GM10266 (cell line): Measurements from ENCODE around the gene MICAL3.

Experiments used
- DNase-seq: peaks from one replicate; pipeline ENCODE4 v3.0.0; 2012; ENCODE audit errors: extremely low spot score
- TF ChIP-seq, protein P1 (sequence below): IDR thresholded peaks from 2 replicates; pipeline ENCODE4 v1.5.1; 2012; ENCODE audit warnings: mild to moderate bottlenecking, low read depth; ENCODE audit not compliant: control insufficient read depth, insufficient read depth; ENCODE audit errors: missing control alignments

Gene MICAL3

GRCh38 chr22:17835256-17835655, 189.1 kb downstream of the MICAL3 start:
- TF ChIP-seq, protein P1, sequence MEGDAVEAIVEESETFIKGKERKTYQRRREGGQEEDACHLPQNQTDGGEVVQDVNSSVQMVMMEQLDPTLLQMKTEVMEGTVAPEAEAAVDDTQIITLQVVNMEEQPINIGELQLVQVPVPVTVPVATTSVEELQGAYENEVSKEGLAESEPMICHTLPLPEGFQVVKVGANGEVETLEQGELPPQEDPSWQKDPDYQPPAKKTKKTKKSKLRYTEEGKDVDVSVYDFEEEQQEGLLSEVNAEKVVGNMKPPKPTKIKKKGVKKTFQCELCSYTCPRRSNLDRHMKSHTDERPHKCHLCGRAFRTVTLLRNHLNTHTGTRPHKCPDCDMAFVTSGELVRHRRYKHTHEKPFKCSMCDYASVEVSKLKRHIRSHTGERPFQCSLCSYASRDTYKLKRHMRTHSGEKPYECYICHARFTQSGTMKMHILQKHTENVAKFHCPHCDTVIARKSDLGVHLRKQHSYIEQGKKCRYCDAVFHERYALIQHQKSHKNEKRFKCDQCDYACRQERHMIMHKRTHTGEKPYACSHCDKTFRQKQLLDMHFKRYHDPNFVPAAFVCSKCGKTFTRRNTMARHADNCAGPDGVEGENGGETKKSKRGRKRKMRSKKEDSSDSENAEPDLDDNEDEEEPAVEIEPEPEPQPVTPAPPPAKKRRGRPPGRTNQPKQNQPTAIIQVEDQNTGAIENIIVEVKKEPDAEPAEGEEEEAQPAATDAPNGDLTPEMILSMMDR = no peak

DNA sequence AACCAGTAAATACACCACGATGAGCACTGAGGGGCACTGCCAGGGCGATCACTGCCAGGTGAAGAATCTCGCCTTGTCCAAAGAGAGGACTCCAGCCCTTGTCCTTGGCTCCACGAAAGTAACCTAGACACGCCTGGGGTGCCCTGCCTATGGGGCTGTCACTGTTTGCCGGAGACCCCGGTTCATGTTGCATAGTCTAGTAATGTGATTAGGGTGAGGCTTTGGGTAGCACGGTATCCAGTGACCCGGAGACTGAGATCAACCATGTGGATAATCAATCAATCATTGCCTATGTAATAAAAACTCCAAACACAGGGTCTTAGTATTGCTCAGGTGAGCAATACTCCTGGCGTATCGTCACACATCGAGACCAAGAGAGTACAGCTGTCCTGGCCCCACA, 190.9 kb downstream of the MICAL3 start:
- DNase-seq = no peak
- TF ChIP-seq, protein P1 = no peak

More at GRCh38 chr22:17835256-17835655, 189.1 kb downstream of the MICAL3 start:
- DNase-seq = no peak

GRCh38 chr22:17832665-17833064, 191.7 kb downstream of the MICAL3 start:
- TF ChIP-seq, protein P1 = no peak

GRCh38 chr22:17831501-17832251, 192.7 kb downstream of the MICAL3 start:
- TF ChIP-seq, protein P1 = no peak
- DNase-seq = no peak

More at GRCh38 chr22:17832665-17833064, 191.7 kb downstream of the MICAL3 start:
- no peak for DNase-seq

DNA sequence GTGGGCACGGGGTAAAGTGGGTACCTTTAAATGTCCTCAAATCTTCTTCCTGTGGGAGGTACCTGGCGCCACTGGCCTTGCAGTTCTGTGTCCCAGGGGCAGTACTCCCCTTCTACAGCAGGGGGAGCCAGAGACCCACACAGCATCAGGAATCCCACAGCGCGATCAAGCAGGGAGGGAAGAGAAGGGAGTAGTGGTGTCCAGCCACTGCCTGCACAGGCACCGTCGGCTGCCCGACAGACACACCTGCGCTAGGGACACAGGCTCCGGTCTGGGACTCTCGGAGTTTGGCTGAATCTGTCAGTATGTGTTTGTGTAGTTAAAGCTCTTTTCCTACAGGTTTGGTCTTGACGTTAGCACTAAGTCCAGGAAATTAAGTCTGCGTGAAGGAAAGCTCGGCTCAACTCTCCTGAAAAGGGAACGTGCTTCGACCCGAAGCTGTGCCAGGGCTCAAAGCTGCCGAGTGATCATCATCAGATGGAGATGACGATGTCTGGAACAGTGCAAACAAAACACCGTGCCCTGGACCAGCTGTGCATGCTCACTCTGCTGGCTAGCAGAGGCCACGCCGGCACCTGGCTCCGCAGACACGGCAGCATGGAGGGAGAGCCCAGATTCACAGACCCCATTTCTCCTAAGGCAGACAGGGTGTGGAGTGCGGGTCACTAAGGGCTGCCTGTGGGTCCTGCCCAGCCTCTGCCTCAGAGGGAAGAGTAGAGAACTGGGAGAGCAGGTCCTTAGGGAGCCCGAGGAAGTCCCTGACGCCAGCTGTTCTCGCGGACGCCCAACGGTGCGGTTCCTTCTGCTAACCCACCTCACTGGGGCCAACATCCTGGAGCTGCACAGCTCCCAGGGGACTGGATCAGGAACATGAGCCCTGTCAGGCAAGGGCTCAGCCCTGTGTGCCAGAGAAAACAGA, 194.1 kb downstream of the MICAL3 start:
- TF ChIP-seq, protein P1 = peak; percentile 99
- peak; percentile 90 for DNase-seq

DNA sequence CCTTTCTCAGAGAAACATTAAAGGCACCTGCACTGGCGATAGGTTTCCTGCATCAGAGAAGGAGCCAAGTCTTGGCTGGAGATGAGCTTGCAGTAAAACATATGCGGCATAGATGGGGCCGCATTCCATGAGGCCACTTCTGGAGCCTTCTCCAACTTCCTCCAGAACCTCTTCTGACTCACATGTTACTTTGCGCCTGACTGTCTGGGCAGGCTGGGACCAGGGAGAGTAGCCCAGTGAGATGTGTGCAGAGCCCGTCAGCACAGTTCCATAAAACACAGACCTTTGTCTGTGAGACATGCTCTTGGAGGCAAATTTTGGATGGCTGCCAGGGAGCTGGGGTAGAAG, 194.7 kb downstream of the MICAL3 start:
- TF ChIP-seq, protein P1 = no peak
- DNase-seq = no peak

- DNase-seq = no peak
- TF ChIP-seq, protein P1 = no peak
These were observed 195.8 kb downstream of the MICAL3 start for GRCh38 chr22:17828502-17829080.
